Measurements from ENCODE around the gene ATP5MG.
"Not testable (repeated sequence)": the region's sequence is repeated elsewhere in the genome, so short reads cannot be mapped to it uniquely, and the experiment has no call there.

Gene ATP5MG

GRCh38 chr11:118410055-118410745 is 8.8 kb downstream of the ATP5MG start:
- DNase-seq: peak in 1 of 3 experiments; percentile 40

DNA sequence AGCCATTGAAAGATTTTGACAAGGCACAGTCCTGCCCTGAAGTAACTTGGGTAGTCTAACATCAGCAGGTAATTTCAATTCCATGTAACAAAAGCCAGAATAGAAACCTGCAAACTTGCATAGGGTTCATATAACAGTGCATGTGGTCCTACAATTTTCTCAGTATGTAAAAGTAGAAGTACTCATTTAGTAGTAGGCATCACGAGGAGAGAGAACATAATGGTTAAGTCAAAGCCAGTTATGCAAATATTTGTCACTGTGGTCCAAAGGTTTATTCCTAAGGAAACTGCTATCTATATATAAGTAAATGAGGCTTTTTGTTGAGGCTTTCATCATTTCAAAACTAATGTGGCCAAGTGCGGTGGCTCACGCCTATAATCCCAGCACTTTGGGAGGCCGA is 10.1 kb downstream of the ATP5MG start:
- no peak for DNase-seq

DNA sequence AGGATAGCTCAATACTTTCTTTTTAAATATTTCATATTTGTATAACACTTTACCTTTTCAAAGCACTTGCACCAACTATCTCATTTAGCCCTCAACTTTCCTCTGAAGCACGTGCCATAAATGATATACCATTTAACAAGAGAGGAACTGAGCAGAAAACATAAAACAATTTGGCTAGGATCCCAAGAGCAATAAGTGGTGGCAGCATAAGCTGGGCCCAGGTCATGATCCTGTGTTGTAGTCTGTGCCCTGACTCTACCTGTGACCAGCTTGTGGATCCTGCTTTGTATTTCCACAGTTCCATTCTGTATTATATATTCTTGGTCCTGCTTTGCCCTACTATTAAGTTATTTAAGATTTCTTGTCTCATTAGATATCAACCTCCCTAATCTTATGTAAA is 11.5 kb downstream of the ATP5MG start:
- DNase-seq: no peak

DNA sequence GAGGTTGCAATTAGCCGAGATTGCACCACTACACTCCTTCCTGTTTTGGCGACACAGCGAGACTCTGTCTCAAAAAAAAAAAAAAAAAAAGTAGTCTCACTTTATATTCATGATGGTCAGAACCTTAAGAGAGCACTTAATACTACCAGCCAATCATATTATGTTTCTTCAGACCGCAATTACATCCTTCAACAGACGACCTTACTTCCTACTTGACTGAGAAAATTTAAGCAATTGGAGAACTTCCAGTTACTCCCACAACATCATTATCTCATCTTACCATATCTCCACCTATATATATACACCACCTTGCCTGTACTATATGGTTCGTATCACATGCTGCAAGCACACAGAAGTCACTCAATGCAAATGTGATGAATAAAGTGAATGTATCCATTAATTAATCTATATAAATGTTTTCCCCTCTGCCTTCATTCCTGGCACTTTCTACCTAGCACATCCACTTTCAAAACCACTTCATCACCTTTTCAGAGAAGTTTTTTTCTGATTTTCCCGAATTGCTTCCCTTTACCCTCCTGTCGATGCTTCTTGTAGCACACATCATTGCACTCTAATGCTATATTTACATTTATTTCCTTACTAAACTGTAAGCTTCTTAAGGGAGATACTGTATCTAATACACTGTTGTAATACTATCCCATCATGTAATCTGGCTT is 13.8 kb downstream of the ATP5MG start:
- DNase-seq: no peak

DNA sequence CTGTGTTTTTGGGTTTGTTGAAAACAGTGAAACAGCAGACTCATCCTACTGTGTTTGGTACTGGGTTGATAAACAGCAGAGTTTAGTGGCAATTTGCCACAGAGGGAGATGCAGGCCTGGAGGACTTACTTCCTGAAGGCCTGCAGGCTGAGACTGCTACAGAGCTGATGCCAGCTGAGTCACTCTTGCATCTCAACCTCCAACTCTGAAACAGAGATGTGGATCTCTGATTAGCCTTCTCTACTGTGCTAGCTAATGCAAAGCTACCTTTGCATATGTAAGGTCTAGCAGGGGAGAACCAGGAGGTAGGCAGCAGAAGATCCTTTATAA is 14.3 kb downstream of the ATP5MG start:
- peak in 2 of 3 experiments; percentile 14 to 48 for DNase-seq

DNA sequence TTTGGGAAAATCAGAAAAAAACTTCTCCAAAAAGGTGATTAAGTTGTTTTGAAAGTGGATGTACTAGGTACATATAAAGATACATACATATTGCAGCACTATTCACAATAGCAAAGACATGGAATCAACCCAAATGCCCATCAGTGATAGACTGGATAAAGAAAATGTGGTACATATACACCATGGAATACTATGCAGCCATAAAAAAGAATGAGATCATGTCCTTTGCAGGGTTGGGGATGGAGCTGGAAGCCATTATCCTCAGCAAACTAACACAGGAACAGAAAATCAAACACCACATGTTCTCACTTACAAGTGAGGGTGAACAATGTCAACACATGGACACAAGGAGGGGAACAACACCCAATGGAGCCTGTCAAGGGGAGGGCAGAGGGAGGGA is 15.5 kb downstream of the ATP5MG start:
- not testable (repeated sequence) for DNase-seq

DNA sequence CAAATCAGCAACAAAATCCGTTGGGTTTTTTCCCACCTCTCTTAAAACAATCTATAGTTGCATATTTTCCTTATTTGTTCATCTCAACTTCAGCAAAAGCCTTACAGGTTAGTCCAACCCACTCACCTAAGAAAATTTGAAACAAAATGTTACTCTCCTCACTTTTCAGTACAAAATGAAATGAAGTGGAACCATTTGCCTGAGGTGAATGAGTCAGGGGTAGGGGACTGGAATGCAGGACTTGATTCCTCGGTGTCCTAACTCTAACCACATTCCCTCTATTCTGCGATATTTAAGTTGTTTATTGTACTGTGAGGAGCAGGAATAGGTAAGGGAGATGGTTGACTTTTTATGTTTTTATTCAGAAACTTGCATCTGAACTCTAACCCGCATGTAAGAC is 16.4 kb downstream of the ATP5MG start:
- no peak for DNase-seq

DNA sequence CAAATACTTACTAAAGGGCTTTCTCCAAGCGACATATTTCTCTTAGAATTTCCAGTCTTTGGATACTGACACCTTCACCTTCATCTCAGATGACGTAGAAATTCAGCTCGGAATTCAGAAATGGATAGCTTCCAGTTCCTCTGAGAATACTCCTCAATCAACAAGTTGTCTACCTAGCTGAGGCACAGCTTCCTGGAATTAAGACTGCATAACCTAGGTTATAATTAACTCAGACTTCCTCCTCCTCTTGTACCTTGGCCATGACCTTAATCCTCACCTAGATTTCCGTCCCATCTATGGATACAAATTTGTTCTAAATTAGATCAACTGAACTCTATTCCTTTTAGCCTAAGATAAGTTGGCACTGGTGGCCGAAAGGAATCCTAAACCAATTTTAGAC is 17.4 kb downstream of the ATP5MG start:
- no peak for DNase-seq

DNA sequence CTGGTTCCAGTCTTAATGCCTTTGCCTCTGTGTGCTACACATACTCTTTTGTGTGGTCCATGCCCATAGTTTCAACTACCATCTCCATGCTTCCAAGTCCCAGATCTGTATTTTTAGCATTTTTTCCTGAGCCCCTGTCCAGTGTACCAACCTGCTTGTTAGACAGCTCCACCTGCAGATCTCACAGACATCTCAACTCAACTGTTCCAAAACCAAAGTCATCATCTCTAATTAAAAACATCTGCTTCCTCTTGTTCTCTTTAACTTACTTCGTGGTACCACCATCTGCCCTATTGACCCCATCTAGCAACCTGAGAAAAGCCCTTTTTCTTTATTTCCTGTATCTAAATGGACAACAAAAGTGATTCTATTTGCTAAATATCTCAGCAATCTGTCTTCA is 26.3 kb downstream of the ATP5MG start:
- no peak for DNase-seq

GRCh38 chr11:118430956-118431355 is 29.6 kb downstream of the ATP5MG start:
- DNase-seq: no peak

DNA sequence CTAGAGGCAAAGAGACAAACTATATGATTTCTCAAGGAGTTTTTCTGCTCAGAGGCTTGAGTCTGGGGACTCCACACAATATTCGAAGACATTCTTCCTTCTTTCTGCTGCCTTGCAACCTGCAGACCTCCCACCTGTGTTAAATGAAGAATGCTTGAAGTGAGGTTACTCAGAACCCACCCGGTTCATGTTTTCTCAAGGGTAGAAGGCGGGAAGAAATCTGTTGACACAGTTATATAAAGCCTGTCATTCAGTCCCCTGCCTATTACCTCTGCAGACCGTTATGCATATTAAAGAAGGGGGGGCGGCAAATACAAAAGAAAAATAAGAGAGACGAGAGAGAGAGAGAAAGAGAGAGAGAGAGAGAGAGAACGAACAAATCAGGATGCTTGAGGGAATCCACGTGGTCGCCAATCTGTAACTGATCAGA is 32.7 kb downstream of the ATP5MG start:
- DNase-seq: peak in 1 of 3 experiments; percentile 83

GRCh38 chr11:118434553-118435289 is 33.3 kb downstream of the ATP5MG start:
- peak in 2 of 3 experiments; percentile 35 to 78 for DNase-seq

- peak; percentile 86 to 97 (median 92) for DNase-seq
Measured at GRCh38 chr11:118435290-118435892, 34.0 kb downstream of the ATP5MG start.

DNA sequence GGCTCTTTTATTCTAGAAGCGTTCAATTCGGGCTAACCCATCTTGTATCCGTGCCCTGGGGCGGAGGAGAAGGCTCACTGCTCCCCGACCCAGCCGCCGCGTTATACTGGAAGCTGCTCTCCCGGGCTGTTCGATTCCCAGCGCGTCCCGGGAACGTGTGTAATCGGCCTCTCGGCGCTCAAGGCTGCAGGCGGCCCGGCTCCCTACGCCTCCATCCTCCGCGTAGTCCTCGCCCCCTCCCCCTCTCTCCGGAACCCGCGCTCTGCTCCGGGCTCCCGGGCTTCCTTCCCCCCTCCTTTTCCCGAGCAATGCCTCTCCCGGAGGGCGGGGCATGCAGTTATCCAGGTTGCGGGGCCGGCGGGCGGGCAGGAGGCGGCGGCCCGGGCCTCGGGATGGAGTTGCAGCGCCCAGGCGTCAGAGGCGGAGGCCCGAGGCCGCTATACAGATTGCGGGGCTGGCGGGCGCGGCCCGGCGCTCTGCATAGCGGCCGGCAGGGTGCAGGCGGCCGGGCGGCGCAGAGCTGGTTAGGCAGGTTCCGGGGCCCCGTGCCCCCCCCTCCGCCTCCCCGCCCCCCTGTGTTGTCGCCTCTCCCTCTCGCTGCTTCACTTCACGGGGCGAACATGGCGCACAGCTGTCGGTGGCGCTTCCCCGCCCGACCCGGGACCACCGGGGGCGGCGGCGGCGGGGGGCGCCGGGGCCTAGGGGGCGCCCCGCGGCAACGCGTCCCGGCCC is 34.7 kb downstream of the ATP5MG start, which contains the start of gene KMT2A:
Gene KMT2A (plus strand): TSS at position 600 of the 732 bp plus-strand sequence. CDS start 21 bp downstream, at position 621.
- DNase-seq: peak; percentile 97 to 100 (median 99)

DNA sequence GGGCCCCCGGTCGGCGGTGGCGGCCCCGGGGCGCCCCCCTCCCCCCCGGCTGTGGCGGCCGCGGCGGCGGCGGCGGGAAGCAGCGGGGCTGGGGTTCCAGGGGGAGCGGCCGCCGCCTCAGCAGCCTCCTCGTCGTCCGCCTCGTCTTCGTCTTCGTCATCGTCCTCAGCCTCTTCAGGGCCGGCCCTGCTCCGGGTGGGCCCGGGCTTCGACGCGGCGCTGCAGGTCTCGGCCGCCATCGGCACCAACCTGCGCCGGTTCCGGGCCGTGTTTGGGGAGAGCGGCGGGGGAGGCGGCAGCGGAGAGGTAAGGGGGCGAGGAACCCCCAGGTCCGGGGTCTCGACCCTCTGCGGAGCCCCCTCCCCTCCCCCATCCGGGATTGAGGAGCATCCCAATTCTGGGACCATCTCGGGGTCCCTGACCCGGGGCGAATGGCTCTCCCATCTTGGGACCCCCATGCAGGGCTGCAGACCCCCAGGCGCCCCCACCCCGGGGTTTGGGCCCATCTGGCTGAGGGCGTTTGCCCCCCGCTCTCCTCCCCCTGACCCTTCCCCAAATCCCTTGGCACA is 35.3 kb downstream of the ATP5MG start:
- DNase-seq: peak in 1 of 3 experiments; percentile 65

- DNase-seq: peak; percentile 27 to 82 (median 80)
Measured at GRCh38 chr11:118437208-118438125, 36.1 kb downstream of the ATP5MG start.

- peak; percentile 15 to 69 (median 28) for DNase-seq
Measured at GRCh38 chr11:118438314-118438931, 37.0 kb downstream of the ATP5MG start.

DNA sequence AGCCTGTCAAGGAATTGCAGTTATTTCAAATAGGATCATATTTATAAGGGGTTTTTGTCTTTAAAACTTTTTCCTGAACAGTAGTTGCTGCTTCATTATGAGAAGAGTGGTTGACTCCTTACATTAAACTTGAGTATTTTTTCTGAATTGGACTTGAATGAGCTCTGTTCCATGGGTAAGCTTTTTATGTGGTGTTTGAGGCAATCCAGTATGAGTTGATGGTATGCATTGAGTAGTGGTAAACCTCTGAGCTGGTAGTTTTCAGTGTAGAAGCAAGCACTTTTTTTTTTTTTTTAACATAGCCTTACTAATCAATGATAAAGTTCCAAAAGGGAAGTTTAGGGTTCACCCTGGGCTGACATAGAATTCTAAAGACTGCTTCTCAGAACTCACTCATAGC is 38.2 kb downstream of the ATP5MG start:
- no peak for DNase-seq

DNA sequence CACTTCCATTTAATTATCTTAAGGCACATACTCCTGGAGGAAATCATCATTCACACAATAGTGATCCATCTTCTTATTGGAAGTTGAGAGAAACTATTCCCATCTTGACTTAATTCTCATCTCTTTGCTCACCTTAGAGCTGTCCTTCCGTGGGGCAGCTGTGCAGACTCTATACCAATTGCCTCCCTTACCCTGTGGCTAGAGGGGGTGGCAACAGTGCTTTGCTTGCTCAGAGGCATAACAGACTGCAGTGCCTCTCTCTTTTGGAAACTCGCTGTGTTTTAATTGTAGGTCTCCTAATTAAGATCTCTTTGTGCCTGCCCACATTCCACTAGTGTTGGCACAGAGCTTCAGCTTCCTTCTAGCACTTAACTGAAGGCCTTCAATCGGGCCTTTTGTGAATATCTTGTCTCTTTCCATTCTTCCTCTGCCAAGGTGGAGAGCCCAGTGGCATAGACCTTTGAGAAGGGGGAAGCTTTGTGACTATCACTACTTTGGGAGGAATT is 40.4 kb downstream of the ATP5MG start:
- no peak for DNase-seq

- DNase-seq: no peak
Measured at GRCh38 chr11:118442301-118442700, 40.9 kb downstream of the ATP5MG start.
